ENCODE measurements around the gene ZFP14.
"Not testable (repeated sequence)": the region's sequence is repeated elsewhere in the genome, so short reads cannot be mapped to it uniquely, and the experiment has no call there.

Gene ZFP14

DNA sequence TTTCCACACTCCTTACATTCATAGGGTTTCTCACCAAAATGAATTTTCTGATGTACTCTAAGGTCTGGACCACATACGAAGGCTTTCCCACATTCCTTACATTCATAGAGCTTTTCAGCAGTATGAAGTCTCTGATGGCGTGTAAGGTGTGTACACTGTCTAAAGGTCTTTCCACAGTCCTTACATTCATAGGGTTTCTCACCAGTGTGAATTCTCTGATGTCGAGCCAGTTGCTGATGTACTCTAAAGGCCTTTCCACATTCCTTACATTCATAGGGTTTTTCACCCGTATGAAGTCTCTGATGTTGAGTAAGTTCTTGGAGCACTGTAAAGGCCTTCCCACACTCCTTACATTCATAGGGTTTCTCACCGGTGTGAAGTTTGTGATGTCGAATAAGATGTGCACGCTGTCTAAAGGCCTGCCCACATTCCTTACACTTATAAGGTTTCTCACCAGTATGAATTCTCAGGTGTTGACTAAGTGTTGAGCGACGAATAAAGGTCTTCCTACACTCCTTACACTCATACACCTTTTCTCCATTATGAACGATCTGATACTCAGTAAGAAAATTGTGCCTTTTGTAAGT lies 38.1 kb downstream of the ZFP14 start:
- DNase-seq (ENCODE audit: low read depth), result no peak
- in situ Hi-C loops (cut with HindIII; ENCODE audit: low sequenced_read_pairs), result no loop called here
- no peak overlapping the region for H3K4me3 ChIP-seq (ENCODE audit: low read depth, low read length)
- TF ChIP-seq, protein P1, sequence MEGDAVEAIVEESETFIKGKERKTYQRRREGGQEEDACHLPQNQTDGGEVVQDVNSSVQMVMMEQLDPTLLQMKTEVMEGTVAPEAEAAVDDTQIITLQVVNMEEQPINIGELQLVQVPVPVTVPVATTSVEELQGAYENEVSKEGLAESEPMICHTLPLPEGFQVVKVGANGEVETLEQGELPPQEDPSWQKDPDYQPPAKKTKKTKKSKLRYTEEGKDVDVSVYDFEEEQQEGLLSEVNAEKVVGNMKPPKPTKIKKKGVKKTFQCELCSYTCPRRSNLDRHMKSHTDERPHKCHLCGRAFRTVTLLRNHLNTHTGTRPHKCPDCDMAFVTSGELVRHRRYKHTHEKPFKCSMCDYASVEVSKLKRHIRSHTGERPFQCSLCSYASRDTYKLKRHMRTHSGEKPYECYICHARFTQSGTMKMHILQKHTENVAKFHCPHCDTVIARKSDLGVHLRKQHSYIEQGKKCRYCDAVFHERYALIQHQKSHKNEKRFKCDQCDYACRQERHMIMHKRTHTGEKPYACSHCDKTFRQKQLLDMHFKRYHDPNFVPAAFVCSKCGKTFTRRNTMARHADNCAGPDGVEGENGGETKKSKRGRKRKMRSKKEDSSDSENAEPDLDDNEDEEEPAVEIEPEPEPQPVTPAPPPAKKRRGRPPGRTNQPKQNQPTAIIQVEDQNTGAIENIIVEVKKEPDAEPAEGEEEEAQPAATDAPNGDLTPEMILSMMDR (IDR thresholded peaks at IDR 0.05; ENCODE audit: low read depth, low read length, missing control alignments), result no peak

DNA sequence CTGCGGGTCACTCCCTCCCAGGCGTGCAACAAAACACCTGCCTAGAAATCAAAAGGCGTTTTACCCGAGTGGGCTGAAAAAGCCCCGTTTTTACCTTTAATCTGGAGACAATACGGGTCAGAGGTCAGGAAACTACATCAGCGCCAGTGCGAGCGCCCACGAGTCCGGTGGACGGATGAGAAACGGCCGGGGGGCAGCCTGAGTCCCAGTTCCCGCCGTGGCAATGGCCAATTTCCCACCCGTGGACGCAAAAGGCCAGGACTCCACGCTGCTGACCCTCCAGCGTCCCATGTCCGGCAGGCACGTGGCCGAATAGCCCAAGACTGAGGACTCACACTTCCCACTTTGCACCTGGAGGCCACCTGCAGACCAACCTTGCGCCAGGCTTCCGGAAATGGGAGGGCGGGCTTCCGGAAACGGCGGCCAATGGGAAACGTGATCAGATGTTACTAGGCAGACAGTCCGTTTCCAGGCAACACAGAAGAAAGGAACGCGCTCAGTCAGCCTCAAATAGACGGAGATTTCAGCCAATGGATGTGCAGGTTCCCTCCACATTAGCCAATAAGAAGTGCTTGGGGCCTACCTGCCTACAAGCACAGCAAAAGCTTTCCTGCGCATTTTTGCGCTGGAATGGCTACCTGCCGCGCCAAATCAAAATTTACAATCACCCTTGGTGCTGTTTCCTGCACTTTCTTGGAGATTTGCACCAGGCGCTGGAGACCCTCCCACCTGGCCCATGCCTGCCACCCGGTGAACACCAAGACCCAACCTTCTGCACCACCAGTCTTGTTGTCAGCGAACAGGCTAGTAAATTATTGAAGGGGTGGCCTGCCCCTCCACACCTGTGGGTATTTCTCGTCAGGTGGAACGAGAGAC lies 47.4 kb downstream of the ZFP14 start:
- in situ Hi-C loops (cut with HindIII; ENCODE audit: low sequenced_read_pairs), result no loop called here
- H3K4me3 ChIP-seq (ENCODE audit: low read depth, low read length), result peak overlapping the region; percentile 85
- peak; percentile 93 for DNase-seq (ENCODE audit: low read depth)
- TF ChIP-seq, protein P1 (IDR thresholded peaks at IDR 0.05; ENCODE audit: low read depth, low read length, missing control alignments), result peak; percentile 11

DNA sequence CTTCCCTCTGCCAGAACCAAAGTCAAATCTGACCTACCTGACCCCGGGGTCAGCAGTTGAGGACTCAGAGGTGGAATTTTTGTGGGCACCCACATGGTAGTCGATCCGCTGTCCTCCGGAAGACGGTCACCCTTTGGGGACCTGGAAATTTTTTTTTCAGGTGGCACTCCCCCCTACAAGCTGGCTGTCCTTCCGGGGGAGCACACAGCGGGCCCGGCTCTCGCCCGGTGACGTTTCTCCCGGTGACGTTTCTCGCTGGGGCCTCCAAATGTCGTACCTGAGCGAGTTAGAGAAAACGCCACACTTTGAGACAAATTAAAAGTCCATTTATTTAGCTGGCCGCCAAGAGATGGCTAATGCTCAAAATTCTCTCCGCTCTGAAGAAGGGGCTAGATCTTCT lies 48.8 kb downstream of the ZFP14 start:
- no peak for DNase-seq (ENCODE audit: low read depth)
- in situ Hi-C loops (cut with HindIII; ENCODE audit: low sequenced_read_pairs), result no loop called here
- TF ChIP-seq, protein P1 (IDR thresholded peaks at IDR 0.05; ENCODE audit: low read depth, low read length, missing control alignments), result no peak
- no peak overlapping the region for H3K4me3 ChIP-seq (ENCODE audit: low read depth, low read length)

DNA sequence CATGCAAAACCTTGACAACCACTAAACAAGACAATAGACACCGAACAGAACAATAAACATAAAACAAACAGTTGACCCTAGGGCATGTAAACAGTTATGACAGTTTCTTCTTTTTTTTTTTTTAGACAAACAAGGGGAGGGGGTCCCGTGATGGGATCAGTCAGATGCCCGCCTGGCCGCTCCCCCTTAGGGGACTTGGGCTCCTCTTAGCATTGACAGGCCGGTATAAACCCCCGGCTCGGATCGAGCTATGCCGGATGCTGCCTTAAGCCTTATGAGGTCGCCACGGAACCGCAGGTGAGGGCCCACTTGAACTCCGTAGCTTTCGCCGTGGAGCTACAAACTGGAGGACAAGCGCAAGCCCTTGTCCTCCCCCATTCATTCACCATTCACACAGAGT lies 49.5 kb downstream of the ZFP14 start:
- in situ Hi-C loops (cut with HindIII; ENCODE audit: low sequenced_read_pairs); DNase-seq (ENCODE audit: low read depth); H3K4me3 ChIP-seq (ENCODE audit: low read depth, low read length): not testable (repeated sequence)

DNA sequence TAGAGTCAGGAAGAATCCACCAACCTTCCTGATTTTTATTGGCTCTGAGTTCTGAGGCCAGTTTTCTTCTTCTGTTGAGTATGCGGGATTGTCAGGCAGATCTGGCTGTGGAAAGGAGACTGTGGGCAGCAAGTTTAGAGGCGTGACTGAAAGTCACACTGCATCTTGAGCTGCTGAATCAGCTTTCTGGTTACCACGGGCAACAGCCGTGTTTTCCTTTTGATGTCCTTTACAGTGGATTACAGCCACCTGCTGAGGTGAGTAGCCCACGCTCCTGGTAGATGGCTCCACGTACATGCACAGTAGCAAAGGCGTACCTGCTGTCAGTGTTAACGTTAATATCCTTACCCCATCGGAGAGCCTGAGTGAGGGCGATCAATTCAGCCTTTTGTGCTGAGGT lies 52.4 kb downstream of the ZFP14 start:
- in situ Hi-C loops (cut with HindIII; ENCODE audit: low sequenced_read_pairs); H3K4me3 ChIP-seq (ENCODE audit: low read depth, low read length): not testable (repeated sequence)

DNA sequence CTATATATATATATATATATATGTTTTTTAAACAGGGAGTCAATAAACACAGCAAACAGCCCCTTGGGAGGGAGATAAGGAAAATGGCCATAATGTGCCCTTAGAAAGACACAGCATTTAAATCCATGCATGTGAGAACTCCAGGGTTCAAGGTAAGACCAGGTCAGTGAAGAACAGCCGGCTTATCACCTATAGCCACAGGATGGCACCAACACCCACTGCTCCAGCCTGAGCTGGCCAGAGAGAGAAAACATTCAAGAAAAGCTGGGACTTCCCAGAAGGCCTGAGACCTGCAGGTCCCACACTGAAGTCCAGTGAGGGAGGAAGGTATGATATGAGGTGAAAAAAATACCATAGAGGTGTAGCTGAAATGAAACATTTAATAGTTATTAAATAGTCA lies 63.8 kb downstream of the ZFP14 start:
- in situ Hi-C loops (cut with HindIII; ENCODE audit: low sequenced_read_pairs); DNase-seq (ENCODE audit: low read depth); H3K4me3 ChIP-seq (ENCODE audit: low read depth, low read length): not testable (repeated sequence)

More for the DNA sequence above, 52.4 kb downstream of the ZFP14 start:
- not testable (repeated sequence) for DNase-seq (ENCODE audit: low read depth)

DNA sequence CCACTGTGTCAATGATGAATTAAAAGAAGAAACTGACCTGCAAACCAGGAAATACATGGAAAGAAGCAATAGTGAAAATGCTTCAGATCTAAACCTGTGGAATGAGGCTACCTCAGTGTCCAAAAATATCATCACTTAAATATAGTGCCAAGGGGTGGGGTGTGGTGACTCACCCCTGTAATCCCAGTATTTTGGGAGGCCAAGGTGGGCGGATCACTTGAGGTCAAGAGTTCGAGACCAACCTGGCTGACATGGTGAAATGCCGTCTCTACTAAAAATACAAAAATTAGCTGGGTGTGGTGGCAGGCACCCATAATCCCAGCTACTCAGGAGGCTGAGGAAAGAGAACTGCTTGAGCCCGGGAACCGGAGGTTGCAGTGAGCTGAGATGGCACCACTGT lies 64.9 kb downstream of the ZFP14 start:
- DNase-seq (ENCODE audit: low read depth); in situ Hi-C loops (cut with HindIII; ENCODE audit: low sequenced_read_pairs): not testable (repeated sequence)

DNA sequence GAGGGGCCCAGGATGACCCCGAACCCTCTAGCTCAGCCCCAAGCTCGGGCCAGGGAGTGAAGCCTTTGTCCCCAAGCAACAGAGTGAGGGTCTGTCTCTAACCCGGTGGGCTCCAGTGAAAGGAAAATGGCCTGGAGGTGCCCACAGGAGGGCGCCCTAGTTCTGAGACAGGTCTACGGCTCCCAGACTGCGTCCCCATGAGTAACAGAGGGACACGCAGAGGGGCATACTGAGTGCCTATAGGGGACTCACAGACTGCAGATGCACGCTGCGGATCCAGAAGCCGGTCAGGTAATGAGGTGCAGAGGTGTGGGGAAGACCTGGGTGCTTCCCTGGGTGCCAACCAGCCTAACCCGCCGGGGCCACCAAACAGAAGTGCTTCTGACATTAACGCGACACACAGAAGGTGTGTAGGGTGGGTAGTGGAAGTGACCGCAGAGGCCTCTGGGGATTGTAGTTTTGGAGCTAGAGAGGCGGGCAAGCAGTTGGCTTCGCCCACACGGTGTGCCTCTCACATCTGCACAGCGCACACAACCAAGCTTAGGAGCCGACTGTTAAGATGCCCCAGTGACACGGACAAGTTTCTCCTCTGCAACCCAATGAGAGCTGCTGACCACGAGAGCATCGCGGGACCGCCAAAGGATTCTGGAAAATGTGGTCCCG lies 67.8 kb downstream of the ZFP14 start:
- DNase-seq (ENCODE audit: low read depth); H3K4me3 ChIP-seq (ENCODE audit: low read depth, low read length); in situ Hi-C loops (cut with HindIII; ENCODE audit: low sequenced_read_pairs): not testable (repeated sequence)

More for the DNA sequence above, 64.9 kb downstream of the ZFP14 start:
- H3K4me3 ChIP-seq (ENCODE audit: low read depth, low read length), result not testable (repeated sequence)

DNA sequence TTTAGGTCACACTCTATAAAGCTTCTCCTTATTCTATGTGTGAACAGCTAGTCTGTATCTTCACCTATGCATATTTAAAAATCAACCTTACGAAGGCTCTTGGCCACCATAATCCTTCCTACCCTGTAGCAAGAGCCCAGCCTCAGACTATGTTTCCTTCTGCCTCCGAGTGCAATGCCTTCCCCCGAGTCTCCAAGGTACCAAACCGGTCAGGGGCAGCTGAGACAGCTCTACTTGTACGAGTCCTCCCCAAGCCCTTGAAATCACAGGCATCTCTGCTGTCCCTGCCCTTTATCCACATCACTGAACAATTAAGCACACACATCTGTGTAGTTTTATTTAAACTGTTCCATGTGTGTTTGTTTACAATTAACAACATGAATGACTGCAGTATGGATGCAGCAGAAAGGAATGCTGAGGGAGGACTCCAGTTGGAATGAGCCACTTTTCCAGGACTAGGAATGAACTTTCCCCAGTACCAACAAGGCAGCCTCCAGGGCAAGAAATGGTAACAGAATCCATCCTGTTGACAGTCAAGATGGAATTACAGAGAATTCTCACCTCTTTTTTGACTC lies 68.5 kb downstream of the ZFP14 start:
- H3K4me3 ChIP-seq (ENCODE audit: low read depth, low read length); in situ Hi-C loops (cut with HindIII; ENCODE audit: low sequenced_read_pairs); DNase-seq (ENCODE audit: low read depth): not testable (repeated sequence)

DNA sequence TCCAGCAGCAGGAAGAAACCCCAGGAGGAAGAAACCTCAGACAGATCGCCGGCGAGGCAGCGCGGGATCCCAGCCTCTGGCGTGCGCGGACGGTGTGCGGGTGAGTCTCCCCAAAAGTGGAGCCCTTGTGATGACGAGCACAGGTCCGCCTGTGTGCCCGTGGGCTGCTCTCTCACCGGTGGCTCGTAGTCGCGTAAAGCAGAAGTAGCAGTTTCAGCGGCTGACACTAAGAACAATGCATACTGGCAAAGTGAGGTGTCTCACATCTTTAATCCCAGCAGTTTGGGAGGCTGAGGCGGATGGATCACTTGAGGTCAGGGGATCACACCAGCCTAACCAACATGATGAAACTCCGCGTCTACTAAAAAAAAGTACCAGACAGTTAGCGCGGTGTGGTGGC lies 69.2 kb downstream of the ZFP14 start:
- DNase-seq (ENCODE audit: low read depth); in situ Hi-C loops (cut with HindIII; ENCODE audit: low sequenced_read_pairs); H3K4me3 ChIP-seq (ENCODE audit: low read depth, low read length): not testable (repeated sequence)

DNA sequence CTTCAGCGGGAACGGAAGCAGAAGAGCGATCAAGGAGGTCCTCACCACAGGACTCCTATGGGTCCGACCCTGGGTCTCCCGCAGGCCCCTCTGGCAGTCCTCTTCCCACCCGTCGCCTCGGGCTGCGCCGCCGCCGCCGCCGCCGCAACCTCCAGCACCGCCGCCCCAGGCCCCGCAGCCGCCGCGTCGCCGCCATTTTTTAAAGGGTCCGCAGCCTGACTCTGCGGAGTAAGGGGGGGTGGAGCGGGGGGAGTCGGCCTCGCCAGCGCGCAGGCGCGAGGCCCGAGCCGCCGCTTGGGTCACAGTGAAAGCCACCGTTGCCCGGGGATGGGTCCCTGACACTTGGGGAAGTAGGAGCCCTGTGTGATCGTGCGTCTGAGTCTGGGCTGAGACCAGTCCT lies 69.7 kb downstream of the ZFP14 start:
- H3K4me3 ChIP-seq (ENCODE audit: low read depth, low read length); in situ Hi-C loops (cut with HindIII; ENCODE audit: low sequenced_read_pairs); DNase-seq (ENCODE audit: low read depth): not testable (repeated sequence)

DNA sequence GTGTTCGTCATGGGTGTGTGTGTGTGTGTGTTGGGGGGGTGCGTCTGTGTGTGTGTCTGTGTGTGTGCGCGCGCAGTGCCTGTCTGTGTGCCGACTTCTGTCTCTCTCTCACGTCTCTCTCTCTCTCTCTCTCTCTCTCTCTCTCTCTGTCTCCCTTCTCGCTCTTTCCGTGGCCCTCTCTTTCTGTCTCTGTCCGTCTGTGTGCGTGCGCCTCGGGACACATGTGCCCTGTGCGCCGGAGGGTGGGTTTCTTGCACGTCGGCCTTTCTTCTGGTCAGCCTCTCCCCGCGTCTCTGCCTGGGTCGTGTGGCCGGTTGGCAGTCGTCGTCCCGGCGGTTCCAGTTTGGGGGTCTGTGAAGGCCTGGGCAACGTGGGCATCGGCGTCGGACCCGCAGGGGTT lies 86.7 kb downstream of the ZFP14 start:
- DNase-seq (ENCODE audit: low read depth); in situ Hi-C loops (cut with HindIII; ENCODE audit: low sequenced_read_pairs); H3K4me3 ChIP-seq (ENCODE audit: low read depth, low read length): not testable (repeated sequence)
